ENCODE results near the gene NOX1.
"Not testable (repeated sequence)": the region's sequence is repeated elsewhere in the genome, so short reads cannot be mapped to it uniquely, and the experiment has no call there.

Gene NOX1

DNA sequence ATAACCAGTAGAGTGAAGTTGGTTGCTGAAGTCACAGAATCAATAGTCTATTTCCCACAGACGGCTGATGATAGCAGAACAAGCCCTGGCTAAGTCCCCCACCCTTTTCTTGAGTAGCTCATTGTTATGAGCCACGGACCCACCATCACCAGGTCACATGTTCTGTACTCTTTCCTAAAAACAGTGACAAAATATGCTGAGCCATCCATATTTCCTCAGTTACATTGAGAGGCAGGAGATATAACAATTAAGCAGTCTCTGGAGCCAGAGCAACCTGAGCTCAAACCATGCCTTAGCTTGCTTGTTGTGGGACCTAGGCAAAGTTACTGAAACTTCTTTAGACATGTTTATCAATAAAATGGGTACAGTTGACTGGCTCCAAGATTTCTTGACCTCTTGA is 56.8 kb downstream of the NOX1 start:
- no peak for DNase-seq

DNA sequence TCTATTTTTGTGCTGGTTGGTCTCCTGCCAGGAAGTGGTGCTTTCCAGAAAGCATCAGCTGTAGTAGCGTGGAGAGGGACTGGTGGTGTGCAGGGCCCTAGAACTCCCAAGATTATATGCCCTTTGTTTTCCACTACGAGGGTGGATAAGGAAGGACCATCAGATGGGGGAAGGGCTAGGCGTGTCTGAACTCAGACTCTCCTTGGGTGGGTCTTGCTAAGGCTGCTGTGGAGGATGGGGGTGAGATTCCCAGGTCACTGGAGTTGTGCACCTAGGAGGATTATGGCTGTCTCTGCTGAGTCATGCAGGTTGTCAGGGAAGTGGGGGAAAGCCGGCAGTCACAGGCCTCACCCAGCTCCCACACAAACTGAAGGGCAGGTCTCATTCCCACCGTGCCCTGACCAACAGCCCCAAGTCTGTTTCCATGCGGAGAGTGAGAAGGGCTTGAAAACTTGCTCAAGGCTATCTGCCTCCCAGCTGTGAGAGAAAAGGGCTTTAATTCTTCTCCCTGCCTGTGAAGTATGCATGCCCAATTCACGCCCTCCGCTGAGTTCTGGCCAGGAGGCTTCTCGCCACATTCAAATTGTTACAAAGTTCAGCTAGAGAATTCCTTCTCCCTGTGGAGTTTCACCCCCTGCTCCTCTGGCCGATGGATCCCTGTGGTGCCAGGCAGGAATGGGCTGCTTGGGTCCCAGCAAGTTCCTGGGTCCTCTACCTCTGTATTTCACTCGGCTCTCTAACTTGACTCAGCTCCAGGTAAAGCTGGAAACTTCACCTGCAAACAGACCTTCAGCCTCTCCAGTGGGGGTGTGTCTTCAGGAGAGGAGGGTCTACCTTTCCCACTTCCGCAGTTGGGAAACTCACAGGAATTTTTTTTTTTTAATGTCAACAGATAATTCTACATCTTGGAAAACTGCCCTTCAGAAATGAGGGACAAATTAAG is 61.7 kb downstream of the NOX1 start:
- no peak for DNase-seq

DNA sequence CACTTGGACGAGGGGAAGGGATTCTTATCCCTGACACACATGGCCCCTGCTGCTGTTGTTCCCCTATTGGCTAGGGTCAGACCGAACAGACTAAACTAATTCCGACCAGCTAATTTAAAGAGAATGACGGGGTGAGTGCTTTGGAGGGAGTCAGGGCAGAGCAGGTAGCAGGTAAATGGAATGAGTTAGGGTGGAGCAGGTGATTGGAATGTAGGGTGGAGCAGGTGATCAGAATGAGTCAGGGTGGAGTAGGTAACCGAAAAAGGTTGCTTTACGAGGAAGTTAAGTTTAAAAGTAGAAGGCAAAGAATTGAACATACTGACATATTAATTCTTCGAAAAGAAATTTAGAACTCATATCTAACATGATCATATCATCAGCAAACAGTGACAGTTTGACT is 65.9 kb downstream of the NOX1 start:
- DNase-seq = not testable (repeated sequence)

DNA sequence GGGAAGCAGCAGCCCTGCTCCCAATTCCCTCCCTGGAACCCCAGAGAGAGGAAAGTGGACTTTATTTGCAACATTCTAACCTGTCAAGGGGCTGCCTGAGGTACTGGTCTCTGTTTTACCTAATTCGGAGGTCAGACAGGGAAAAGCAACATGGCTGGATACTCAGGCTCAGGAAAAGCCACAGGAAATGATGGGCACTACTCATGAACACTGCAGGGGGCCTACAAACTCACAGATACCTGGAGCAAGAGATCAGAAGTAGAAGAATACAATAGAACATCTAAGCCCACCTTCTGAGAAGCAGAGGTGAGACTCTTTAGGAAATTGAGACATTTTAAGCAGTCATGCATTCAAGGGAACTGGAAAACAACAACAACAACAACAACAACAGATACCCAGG is 69.4 kb downstream of the NOX1 start:
- no peak for DNase-seq

DNA sequence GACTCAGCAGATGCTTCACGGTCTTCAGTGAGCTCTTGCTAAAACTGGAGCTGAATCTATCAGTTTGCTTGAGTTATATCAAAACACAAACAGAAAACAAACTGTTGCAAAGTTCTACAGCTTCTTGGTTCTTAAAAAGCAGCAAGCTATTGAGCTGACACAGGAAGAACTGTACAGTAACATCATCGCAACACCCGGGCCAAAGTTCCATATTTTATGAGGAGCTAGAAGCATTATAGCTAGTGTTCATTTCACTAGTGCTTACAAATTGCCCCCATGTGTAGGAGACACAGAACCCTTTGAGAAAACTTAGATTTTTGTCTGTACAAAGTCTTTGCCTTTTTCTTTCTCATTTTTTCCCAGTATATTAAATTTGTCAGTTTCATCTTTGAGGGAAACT is 71.3 kb downstream of the NOX1 start:
- no peak for DNase-seq

DNA sequence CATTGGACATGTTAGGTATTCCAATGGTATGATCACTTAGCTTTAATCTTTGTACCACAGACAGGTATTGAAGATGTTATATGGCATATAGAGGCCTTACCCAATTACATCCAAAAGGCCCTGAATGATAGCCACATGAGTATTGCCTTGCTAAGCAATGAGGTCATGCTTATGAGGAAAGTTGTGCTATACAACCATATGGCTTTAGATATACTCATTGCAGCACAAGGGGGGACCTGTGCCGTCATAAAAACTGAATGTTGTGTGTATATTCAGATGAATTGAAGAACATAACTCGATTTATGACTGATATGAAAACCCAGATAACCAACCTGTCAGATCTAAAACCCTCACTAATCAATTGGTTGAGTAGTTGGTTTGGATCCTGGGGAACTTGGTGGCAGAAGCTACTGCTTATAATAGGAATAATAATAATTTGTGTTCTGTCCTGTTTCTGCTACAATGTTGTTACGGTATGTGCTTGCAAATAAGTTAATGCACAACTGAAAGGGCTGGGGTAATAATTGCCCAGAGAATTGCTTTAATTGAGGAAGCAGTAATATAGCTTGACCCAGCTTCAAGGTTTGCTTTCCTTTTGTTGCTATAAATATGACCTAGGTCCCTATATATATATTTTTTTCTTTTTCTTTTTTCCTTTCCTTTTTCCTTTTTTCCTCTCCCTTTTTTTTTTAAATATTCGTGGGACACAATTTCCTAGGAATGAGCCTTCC is 75.5 kb downstream of the NOX1 start:
- DNase-seq = no peak

DNA sequence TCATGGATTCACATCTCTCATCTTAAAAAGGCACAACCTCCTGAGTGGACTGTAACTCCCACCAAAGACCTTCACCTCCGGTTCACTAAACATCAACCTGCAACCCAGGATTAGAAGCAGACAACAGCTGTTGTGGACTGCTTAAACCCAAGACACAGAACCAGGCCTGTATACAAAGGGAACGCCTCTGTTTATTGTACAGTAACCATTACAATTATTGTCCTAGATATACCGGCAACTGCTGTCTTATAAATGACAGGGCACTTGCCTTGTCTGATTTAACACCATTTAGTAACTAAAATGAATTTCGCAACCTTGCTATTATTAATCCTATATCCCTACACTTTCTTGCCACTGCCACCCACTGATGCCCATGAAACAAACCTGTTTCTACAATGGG is 76.8 kb downstream of the NOX1 start:
- no peak for DNase-seq

DNA sequence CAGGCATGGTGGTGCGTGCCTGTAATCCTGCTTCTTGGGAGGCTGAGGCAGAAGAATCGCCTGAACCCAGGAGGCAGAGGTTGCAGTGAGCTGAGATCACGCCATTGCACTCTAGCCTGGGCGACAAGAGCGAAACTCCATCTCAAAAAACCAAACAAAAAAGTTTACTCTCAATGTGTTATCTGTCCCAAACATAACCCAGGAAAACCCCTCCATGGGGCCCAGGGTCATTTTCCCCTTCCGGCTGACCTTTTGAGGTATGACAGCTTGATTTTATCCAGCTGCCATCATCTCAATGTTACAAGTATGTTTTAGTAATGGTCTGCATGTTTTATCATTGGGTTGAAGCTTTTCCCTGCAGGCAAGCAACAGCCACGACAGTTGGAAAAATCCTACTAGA is 77.8 kb downstream of the NOX1 start:
- DNase-seq = not testable (repeated sequence)
